H1 (cell line): ENCODE results near the gene GPANK1. TPM values are rescaled to one million over a fixed set of nuclear protein-coding genes. Genes with fewer than 3 reads are reported as not detected.

Source experiments
- CTCF ChIA-PET: fragments of 300-600 bp; sonication (Branson Sonifier 250); formaldehyde crosslinking; loops from one replicate; lab custom pipeline; 2021; ENCODE audit not compliant: partially characterized antibody; lab: Charles Lee
- POLR2A ChIA-PET: fragments of 300-600 bp; sonication (Branson Sonifier 250); formaldehyde crosslinking; loops from one replicate; lab custom pipeline; 2021; ENCODE audit warnings: inconsistent platforms; ENCODE audit not compliant: partially characterized antibody; lab: Charles Lee
- DNase-seq, 2 experiments: peaks; one replicate each; pipeline versions ENCODE4 v3.0.0 to v3.0.0-alpha.2; 2010 to 2022; ENCODE audit warnings: low spot score in 2 of 2, low read depth in 1 of 2, mixed read lengths in 1 of 2
- FAIRE-seq: peaks from 2 replicates; lab custom pipeline; 2011; peaks lifted over from hg19 to GRCh38; lab: Jason Lieb, UNC
- H2AFZ ChIP-seq: 2 replicates; pipeline ENCODE4 v1.8.1; 2012; ENCODE audit warnings: low read length, inconsistent platforms
- H2AK5ac ChIP-seq: 2 replicates; pipeline ENCODE4 v1.6.1; 2013; ENCODE audit warnings: low read depth, low read length
- H2BK120ac ChIP-seq: replicated peaks from 2 replicates; pipeline ENCODE3; 2013; ENCODE audit warnings: low read depth, low read length, inconsistent platforms
- H2BK12ac ChIP-seq: 2 replicates; pipeline ENCODE4 v1.6.1; 2013; ENCODE audit warnings: low read depth, low read length
- H2BK15ac ChIP-seq: 2 replicates; pipeline ENCODE4 v1.6.1; 2013; ENCODE audit warnings: low read length
- H2BK20ac ChIP-seq: 2 replicates; pipeline ENCODE4 v1.6.1; 2013; ENCODE audit warnings: low read length
- H2BK5ac ChIP-seq: 2 replicates; pipeline ENCODE4 v1.6.1; 2013; ENCODE audit warnings: low read depth, low read length
- H3K14ac ChIP-seq: 2 replicates; pipeline ENCODE4 v1.6.1; 2013; ENCODE audit warnings: inconsistent platforms; ENCODE audit not compliant: insufficient read length
- H3K18ac ChIP-seq: 2 replicates; pipeline ENCODE4 v1.6.1; 2013; ENCODE audit warnings: low read length; ENCODE audit errors: extremely low read depth
- H3K23ac ChIP-seq: 2 replicates; pipeline ENCODE4 v1.6.1; 2013; ENCODE audit warnings: inconsistent platforms; ENCODE audit not compliant: insufficient read length
- H3K23me2 ChIP-seq: 2 replicates; pipeline ENCODE4 v1.6.1; 2013; ENCODE audit warnings: low read depth, low read length
- H3K27ac ChIP-seq: 2 replicates; pipeline ENCODE4 v1.6.1; 2011; ENCODE audit warnings: low read depth, low read length, inconsistent platforms
- H3K27me3 ChIP-seq, 4 experiments: replicated peaks in 1 of 4; 1 replicate in 1 of 4; 2 replicates in 3 of 4; pipeline versions ENCODE4 v1.6.1 to v1.8.1; 2011 to 2013; ENCODE audit warnings: low read length in 3 of 4, mild to moderate bottlenecking in 3 of 4, inconsistent platforms in 2 of 4, mixed read lengths in 2 of 4, moderate library complexity in 1 of 4; ENCODE audit not compliant: control insufficient read depth in 3 of 4, insufficient read depth in 3 of 4; ENCODE audit errors: extremely low read depth in 1 of 4
- H3K36me3 ChIP-seq, 4 experiments: 2 replicates each; pipeline versions ENCODE4 v1.6.1 to v1.8.1; 2011 to 2013; ENCODE audit warnings: mild to moderate bottlenecking in 4 of 4, low read length in 3 of 4, moderate library complexity in 2 of 4, control low read depth in 1 of 4, inconsistent platforms in 1 of 4; ENCODE audit not compliant: insufficient read depth in 4 of 4, control insufficient read depth in 2 of 4
- H3K4ac ChIP-seq: replicated peaks from 2 replicates; pipeline ENCODE3; 2013; ENCODE audit warnings: low read length, low read depth, mixed read lengths, inconsistent platforms; ENCODE audit not compliant: insufficient read length
- H3K4me1 ChIP-seq, 4 experiments: replicated peaks in 1 of 4; 1 replicate in 1 of 4; 2 replicates in 3 of 4; pipeline versions ENCODE4 v1.6.1 to v1.8.1; 2011 to 2013; ENCODE audit warnings: low read length in 3 of 4, inconsistent platforms in 2 of 4, mixed read lengths in 1 of 4; ENCODE audit not compliant: insufficient read depth in 4 of 4, control insufficient read depth in 3 of 4
- H3K4me2 ChIP-seq, 2 experiments: 2 replicates each; pipeline versions ENCODE4 v1.6.1 to v1.8.1; 2011 to 2013; ENCODE audit warnings: low read depth in 2 of 2, low read length in 2 of 2, control low read depth in 1 of 2, inconsistent platforms in 1 of 2, mild to moderate bottlenecking in 1 of 2; ENCODE audit not compliant: insufficient read depth in 1 of 2
- H3K4me3 ChIP-seq, 4 experiments: fragments of 200-600, 300-600 bp in 1 of 4; sonication (generic), shearing (Covaris generic), sonication (Bioruptor Twin) in 1 of 4; 2 replicates each; pipeline versions ENCODE4 v1.5.1 to v1.8.1; 2011 to 2016; ENCODE audit warnings: low read length in 4 of 4, low read depth in 3 of 4, control low read depth in 2 of 4, inconsistent platforms in 2 of 4, mild to moderate bottlenecking in 2 of 4, mixed read lengths in 1 of 4, moderate library complexity in 1 of 4; ENCODE audit not compliant: insufficient read depth in 2 of 4; ENCODE audit errors: extremely low read depth in 1 of 4
- H3K56ac ChIP-seq: replicated peaks from 2 replicates; pipeline ENCODE3; 2013; ENCODE audit warnings: low read depth, mild to moderate bottlenecking, mixed read lengths, low read length, inconsistent platforms; ENCODE audit not compliant: insufficient read length
- H3K79me1 ChIP-seq: 2 replicates; pipeline ENCODE4 v1.6.1; 2013; ENCODE audit warnings: low read depth, low read length, control low read depth
- H3K79me2 ChIP-seq, 2 experiments: 2 replicates each; pipeline versions ENCODE4 v1.6.1 to v1.8.1; 2012 to 2013; ENCODE audit warnings: low read length in 2 of 2, mild to moderate bottlenecking in 2 of 2, inconsistent platforms in 1 of 2; ENCODE audit not compliant: insufficient read depth in 2 of 2, control insufficient read depth in 1 of 2
- H3K9ac ChIP-seq, 4 experiments: replicated peaks in 1 of 4; 1 replicate in 1 of 4; 2 replicates in 3 of 4; pipeline versions ENCODE4 v1.6.1 to v1.8.1; 2011 to 2013; ENCODE audit warnings: low read depth in 3 of 4, low read length in 3 of 4, control low read depth in 2 of 4, mild to moderate bottlenecking in 2 of 4, moderate library complexity in 2 of 4, inconsistent platforms in 1 of 4; ENCODE audit errors: extremely low read depth in 1 of 4
- H3K9me3 ChIP-seq, 2 experiments: 2 replicates each; pipeline versions ENCODE4 v1.6.1 to v1.8.1; 2012 to 2013; ENCODE audit warnings: mild to moderate bottlenecking in 2 of 2, moderate library complexity in 2 of 2, control low read depth in 1 of 2, inconsistent platforms in 1 of 2, low read depth in 1 of 2, low read length in 1 of 2, mixed read lengths in 1 of 2; ENCODE audit not compliant: insufficient read depth in 2 of 2
- H4K20me1 ChIP-seq, 2 experiments: replicated peaks in 1 of 2; 2 replicates each; pipeline versions ENCODE3 to v1.8.1; 2011 to 2013; ENCODE audit warnings: inconsistent platforms in 2 of 2, low read length in 2 of 2, mild to moderate bottlenecking in 1 of 2; ENCODE audit not compliant: insufficient read depth in 2 of 2, control insufficient read depth in 1 of 2
- H4K5ac ChIP-seq: 2 replicates; pipeline ENCODE4 v1.6.1; 2013; ENCODE audit warnings: low read length, low read depth, mixed read lengths, inconsistent platforms; ENCODE audit not compliant: insufficient read length
- H4K8ac ChIP-seq: 2 replicates; pipeline ENCODE4 v1.8.0; 2013; ENCODE audit warnings: mild to moderate bottlenecking, moderate library complexity, low read length, inconsistent platforms; ENCODE audit not compliant: insufficient read depth; ENCODE audit errors: extremely low read depth
- H4K91ac ChIP-seq: replicated peaks from 2 replicates; pipeline ENCODE3; 2013; ENCODE audit warnings: low read length, mixed read lengths, inconsistent platforms; ENCODE audit not compliant: insufficient read length
- BCL11A ChIP-seq, 2 experiments: IDR thresholded peaks; one replicate each; pipeline ENCODE4 v1.6.1; 2011; ENCODE audit warnings: low read depth in 2 of 2, low read length in 2 of 2, mild to moderate bottlenecking in 2 of 2
- CEBPB ChIP-seq: IDR thresholded peaks from 2 replicates; pipeline ENCODE4 v1.6.1; 2012; ENCODE audit warnings: low read depth, low read length
- CTBP2 ChIP-seq: IDR thresholded peaks from 2 replicates; pipeline ENCODE4 v1.7.0; 2011; ENCODE audit warnings: borderline replicate concordance, mild to moderate bottlenecking, moderate library complexity, mixed read lengths, low read length; ENCODE audit not compliant: insufficient read depth, insufficient read length
- HDAC2 ChIP-seq, 2 experiments: fragments of 300-600 bp in 1 of 2; sonication (generic) in 1 of 2; IDR thresholded peaks; 2 replicates each; pipeline ENCODE4 v1.6.1; 2011 to 2012; ENCODE audit warnings: low read depth in 2 of 2, low read length in 2 of 2, mild to moderate bottlenecking in 2 of 2, moderate library complexity in 2 of 2, borderline replicate concordance in 1 of 2, inconsistent platforms in 1 of 2
- KDM5A ChIP-seq: fragments of 200-600 bp; IDR thresholded peaks from 2 replicates; pipeline ENCODE4 v1.7.1; 2012; ENCODE audit warnings: mild to moderate bottlenecking, low read length, inconsistent platforms, mixed read lengths
- POLR2AphosphoS5 ChIP-seq: IDR thresholded peaks from 2 replicates; pipeline ENCODE4 v1.6.1; 2011; ENCODE audit warnings: low read depth, low read length
- RBBP5 ChIP-seq: IDR thresholded peaks from 2 replicates; pipeline ENCODE4 v1.7.1; 2012; ENCODE audit warnings: low read depth, mild to moderate bottlenecking, inconsistent platforms, low read length, moderate library complexity, borderline replicate concordance
- RXRA ChIP-seq: IDR thresholded peaks from 2 replicates; pipeline ENCODE4 v1.6.1; 2011; ENCODE audit warnings: low read depth, mild to moderate bottlenecking, low read length, moderate library complexity; ENCODE audit not compliant: insufficient read depth
- SIN3A ChIP-seq, 2 experiments: IDR thresholded peaks in 1 of 2; conservative IDR thresholded peaks in 1 of 2; 2 replicates each; pipeline ENCODE4 v1.6.1; 2011 to 2012; ENCODE audit warnings: low read length in 2 of 2, improper control_type of control experiment in 1 of 2, low read depth in 1 of 2, mild to moderate bottlenecking in 1 of 2
- SIRT6 ChIP-seq: IDR thresholded peaks from one replicate; pipeline ENCODE4 v1.7.1; 2012; ENCODE audit warnings: low read length, inconsistent platforms
- TAF7 ChIP-seq: optimal IDR thresholded peaks from 2 replicates; pipeline ENCODE3; 2011; ENCODE audit warnings: low read depth, mild to moderate bottlenecking, inconsistent platforms, low read length, moderate library complexity, borderline replicate concordance
- TCF12 ChIP-seq: IDR thresholded peaks from 2 replicates; pipeline ENCODE4 v1.6.1; 2011; ENCODE audit warnings: low read depth, mild to moderate bottlenecking, low read length
- WGBS, 2 experiments: shearing (Covaris generic) in 1 of 2; methylation state at CpG; one replicate each; pipeline versions ENCODE4 v1.1.6 to v1.1.7; 2013 to 2015; ENCODE audit warnings: low lambda C conversion rate in 2 of 2, mixed read lengths in 2 of 2, inconsistent platforms in 1 of 2, low coverage in 1 of 2, missing lambda C conversion rate in 1 of 2; ENCODE audit not compliant: insufficient replicate concordance in 2 of 2, insufficient coverage in 1 of 2, insufficient read length in 1 of 2; ENCODE audit errors: extremely low coverage in 1 of 2, missing lambda C conversion rate in 1 of 2; 5-methylcytosine and 5-hydroxymethylcytosine counted together
- polyA plus RNA-seq, 7 experiments: library from polyadenylated mRNA; depleted of rRNA in 3 of 7; stranded (reverse) in 5 of 7; unstranded in 2 of 7; fragments of >200 nt in 5 of 7; fragments of 200-250 nt in 2 of 7; gene quantifications; 1 replicate in 5 of 7; 2 replicates in 1 of 7; 4 replicates in 1 of 7; pipeline versions ENCODE4 v1.2.1 to v1.2.3, GENCODE V29; 2011 to 2013; ENCODE audit warnings: missing spikeins in 2 of 7, mixed read lengths in 2 of 7
- total RNA-seq: library from RNA; stranded (reverse); fragmentation: NEBNext Ultra II Directional; extraction: Animal tissue kit (Norgen Biotek cat#: 25700); gene quantifications from 2 replicates; pipeline ENCODE4 v1.2.1, GENCODE V29; 2021

GPANK1 gene
- total and polyA plus RNA-seq, 2 of the 8 experiments (the other 6 are each of a cell fraction or from before 2014, with no cell fraction given): 24.5 to 30.2 TPM

GRCh38 chr6:31658983-31659648 lies 5.7 kb downstream of the GPANK1 start:
- Histone ChIP-seq H3K4me2 (peak overlapping the region; percentile 94 to 95; a peak in 3 of 4 replicates), H4K91ac (no peak overlapping the region), H3K79me1 (peaks cover 9% of the 10 kb centered on the region), H4K8ac (no peak overlapping the region), H3K23me2 (peaks cover 4% of the 10 kb centered on the region; the same call in 1 of the 2 replicates), H3K9me3 (no peaks in the 10 kb centered on the region), H3K23ac (no peak overlapping the region), H2BK20ac (no peak overlapping the region), H2BK12ac (no peak overlapping the region; the same call in 1 of the 2 replicates), H3K4me3 (peak overlapping the region; percentile 85 to 94 (median 88); a peak in 5 of 8 replicates), H3K18ac (no peak overlapping the region), H4K5ac (no peak overlapping the region), H3K14ac (no peak overlapping the region), H3K27me3 (no peaks in the 10 kb centered on the region), H2AFZ (no peak overlapping the region), H3K27ac (no peak overlapping the region), H3K9ac (no peak overlapping the region), H3K4ac (no peak overlapping the region), H4K20me1 (peaks cover 0 to 3% of the 10 kb centered on the region in 2 experiments), H3K36me3 (peaks cover 4 to 19% (median 9%) of the 10 kb centered on the region in 4 experiments; a peak in 6 of 8 replicates), H2AK5ac (no peak overlapping the region), H2BK15ac (no peak overlapping the region), H3K79me2 (peaks cover 0 to 35% of the 10 kb centered on the region in 2 experiments; a peak in 3 of 4 replicates), H2BK120ac (no peak overlapping the region), H3K4me1 (peaks cover 0 to 12% (median 4%) of the 10 kb centered on the region in 4 experiments; a peak in 5 of 7 replicates), H3K56ac (no peak overlapping the region), H2BK5ac (no peak overlapping the region)
- ChIA-PET POLR2A (interaction anchor here (0.6 to 25.5 kb wide), 10 partner anchors 6 to 176 kb away, joined by 3 to 883 read pairs (median 11); partner anchors contain the start of genes AIF1, APOM, BAG6 and DDAH2), CTCF (interaction anchor here (0.6 to 3.2 kb wide), 4 partner anchors 10 to 161 kb away, joined by 3 to 9 read pairs (median 4); no protein-coding TSS in a partner anchor)
- FAIRE-seq (no peak), DNase-seq (no peak)
- WGBS, 2 experiments: 90% methylated on average over 13 of the region's 13 CpGs; no CpG with 5 or more reads in 1 of the 2 experiments
- no peak for TF ChIP-seq HDAC2 (IDR thresholded peaks at IDR 0.05; ENCODE audit: borderline replicate concordance in 1 of 2, low read depth in 2 of 2, low read length in 2 of 2)
- no peak for TF ChIP-seq CTBP2
- no peak for TF ChIP-seq CEBPB
- TF ChIP-seq TAF7: no peak
- no peak for TF ChIP-seq RXRA
- no peak for TF ChIP-seq RBBP5
- TF ChIP-seq BCL11A (IDR thresholded peaks at IDR 0.05; ENCODE audit: low read depth in 2 of 2, low read length in 2 of 2): no peak
- TF ChIP-seq SIN3A (conservative IDR thresholded peaks at IDR 0.05 in 1 of 2, IDR thresholded peaks at IDR 0.05 in 1 of 2; ENCODE audit: low read depth in 1 of 2, low read length in 2 of 2): no peak
- TF ChIP-seq TCF12: no peak
- no peak for TF ChIP-seq KDM5A
- TF ChIP-seq SIRT6: no peak
- TF ChIP-seq POLR2AphosphoS5: no peak
